ENCODE measurements around the gene TENM3. TPM values are rescaled to one million over a fixed set of nuclear protein-coding genes. Genes with fewer than 3 reads are reported as not detected.

The TENM3 gene
- total RNA-seq, 2 experiments from 2014 or later: not detected

DNA sequence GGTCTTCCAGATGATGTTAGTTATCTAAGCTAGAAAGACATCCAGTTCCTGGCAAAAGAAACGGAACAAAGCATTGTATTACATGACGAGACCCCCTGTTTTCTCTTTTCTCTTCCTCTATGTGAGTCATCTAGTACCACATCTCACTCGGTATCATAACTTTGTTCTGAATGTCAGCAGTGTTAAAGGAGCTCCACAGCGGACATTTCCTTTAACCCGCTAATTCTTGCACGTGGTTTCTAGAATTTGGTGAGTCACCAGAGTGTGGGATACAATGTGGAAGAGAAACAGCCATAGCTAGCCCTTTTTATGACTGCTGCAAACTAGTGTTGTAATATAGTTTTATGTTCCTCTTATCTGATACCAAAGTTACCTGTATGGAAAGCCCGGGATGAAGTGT, 243.7 kb downstream of the TENM3 start:
- CTCF ChIA-PET: no interaction called here
- Mint-ChIP-seq H3K27ac (no peak overlapping the region), H3K4me1 (ENCODE audit: low read depth) (no peaks in the 10 kb centered on the region), H3K27me3 (peaks cover 16% of the 10 kb centered on the region), H3K4me3 (no peak overlapping the region), H3K36me3 (ENCODE audit: low read depth) (no peaks in the 10 kb centered on the region), H3K9me3 (no peaks in the 10 kb centered on the region)
- DNase-seq (no peak), ATAC-seq (ENCODE audit: poor library complexity) (no peak)
- Histone ChIP-seq H3K27me3 (ENCODE audit: control insufficient read depth in 1 of 2, insufficient read depth in 2 of 2, low read length in 2 of 2) (peaks cover 0 to 4% of the 10 kb centered on the region in 2 experiments), H3K9me3 (ENCODE audit: control insufficient read depth in 1 of 2, insufficient read depth in 1 of 2, low read length in 2 of 2) (no peaks in the 10 kb centered on the region), H3K4me1 (ENCODE audit: insufficient read depth, low read length) (no peaks in the 10 kb centered on the region), H3K4me3 (ENCODE audit: low read length) (no peak overlapping the region), H3K27ac (ENCODE audit: low read depth in 1 of 2, low read length in 2 of 2) (no peak overlapping the region), H3K36me3 (ENCODE audit: insufficient read depth, low read length) (no peaks in the 10 kb centered on the region)
- intact Hi-C loops (cut with DNase I, micrococcal nuclease): no loop called here
- POLR2A ChIA-PET: no interaction called here
- TF ChIP-seq CTCF (IDR thresholded peaks at IDR 0.05): no peak

DNA sequence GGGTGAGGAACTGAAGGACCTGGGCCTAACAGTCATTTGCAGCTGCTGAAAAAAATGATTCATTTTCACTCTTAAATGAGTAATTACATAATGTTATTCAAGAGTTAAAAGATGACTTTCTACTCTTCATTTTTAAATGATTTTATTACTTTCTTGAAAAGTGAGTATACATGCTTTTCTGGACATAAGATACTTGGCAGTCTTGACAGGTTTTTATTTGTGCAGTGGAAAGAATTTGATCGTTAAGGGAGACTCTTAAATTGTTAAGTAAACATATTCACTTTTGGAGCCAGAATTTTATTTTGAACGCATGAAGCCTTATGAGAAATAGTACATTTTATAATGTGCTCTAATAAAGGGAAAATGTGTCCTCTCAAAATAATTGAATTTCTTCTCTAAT, 245.7 kb downstream of the TENM3 start:
- Histone ChIP-seq H3K36me3 (ENCODE audit: insufficient read depth, low read length) (no peaks in the 10 kb centered on the region), H3K27me3 (ENCODE audit: control insufficient read depth in 1 of 2, insufficient read depth in 2 of 2, low read length in 2 of 2) (peaks cover 0 to 4% of the 10 kb centered on the region in 2 experiments), H3K4me1 (ENCODE audit: insufficient read depth, low read length) (no peaks in the 10 kb centered on the region), H3K4me3 (ENCODE audit: low read length) (no peak overlapping the region), H3K27ac (ENCODE audit: low read depth in 1 of 2, low read length in 2 of 2) (no peak overlapping the region), H3K9me3 (ENCODE audit: control insufficient read depth in 1 of 2, insufficient read depth in 1 of 2, low read length in 2 of 2) (no peaks in the 10 kb centered on the region)
- no peak for DNase-seq
- Mint-ChIP-seq H3K27ac (no peak overlapping the region), H3K9me3 (no peaks in the 10 kb centered on the region), H3K4me1 (ENCODE audit: low read depth) (peaks cover 7% of the 10 kb centered on the region), H3K36me3 (ENCODE audit: low read depth) (no peaks in the 10 kb centered on the region), H3K27me3 (peaks cover 11% of the 10 kb centered on the region), H3K4me3 (no peak overlapping the region)
- CTCF ChIA-PET: no interaction called here
- ATAC-seq (ENCODE audit: poor library complexity): no peak
- intact Hi-C loops (cut with DNase I, micrococcal nuclease): no loop called here
- TF ChIP-seq CTCF (IDR thresholded peaks at IDR 0.05): no peak
- POLR2A ChIA-PET: no interaction called here

- no peak for TF ChIP-seq CTCF (IDR thresholded peaks at IDR 0.05)
Measured at GRCh38 chr4:182489607-182490006, 246.4 kb downstream of the TENM3 start.

More at GRCh38 chr4:182489607-182490006, 246.4 kb downstream of the TENM3 start:
- H3K4me3 Mint-ChIP-seq: no peak overlapping the region
- Histone ChIP-seq H3K27ac (ENCODE audit: low read depth in 1 of 2, low read length in 2 of 2) (no peak overlapping the region), H3K9me3 (ENCODE audit: control insufficient read depth in 1 of 2, insufficient read depth in 1 of 2, low read length in 2 of 2) (no peaks in the 10 kb centered on the region), H3K4me1 (ENCODE audit: insufficient read depth, low read length) (no peaks in the 10 kb centered on the region), H3K4me3 (ENCODE audit: low read length) (no peak overlapping the region), H3K36me3 (ENCODE audit: insufficient read depth, low read length) (no peaks in the 10 kb centered on the region), H3K27me3 (ENCODE audit: control insufficient read depth in 1 of 2, insufficient read depth in 2 of 2, low read length in 2 of 2) (no peaks in the 10 kb centered on the region)
- no peaks in the 10 kb centered on the region for H3K36me3 Mint-ChIP-seq (ENCODE audit: low read depth)
- no peak for DNase-seq
- H3K4me1 Mint-ChIP-seq (ENCODE audit: low read depth): peaks cover 7% of the 10 kb centered on the region
- POLR2A ChIA-PET: no interaction called here
- CTCF ChIA-PET: no interaction called here
- peaks cover 11% of the 10 kb centered on the region for H3K27me3 Mint-ChIP-seq
- no peak overlapping the region for H3K27ac Mint-ChIP-seq
- H3K9me3 Mint-ChIP-seq: no peaks in the 10 kb centered on the region
- intact Hi-C loops (cut with DNase I, micrococcal nuclease): no loop called here
- ATAC-seq (ENCODE audit: poor library complexity): no peak
